ENCODE measurements around the gene ATP5F1D.

The ATP5F1D gene

DNA sequence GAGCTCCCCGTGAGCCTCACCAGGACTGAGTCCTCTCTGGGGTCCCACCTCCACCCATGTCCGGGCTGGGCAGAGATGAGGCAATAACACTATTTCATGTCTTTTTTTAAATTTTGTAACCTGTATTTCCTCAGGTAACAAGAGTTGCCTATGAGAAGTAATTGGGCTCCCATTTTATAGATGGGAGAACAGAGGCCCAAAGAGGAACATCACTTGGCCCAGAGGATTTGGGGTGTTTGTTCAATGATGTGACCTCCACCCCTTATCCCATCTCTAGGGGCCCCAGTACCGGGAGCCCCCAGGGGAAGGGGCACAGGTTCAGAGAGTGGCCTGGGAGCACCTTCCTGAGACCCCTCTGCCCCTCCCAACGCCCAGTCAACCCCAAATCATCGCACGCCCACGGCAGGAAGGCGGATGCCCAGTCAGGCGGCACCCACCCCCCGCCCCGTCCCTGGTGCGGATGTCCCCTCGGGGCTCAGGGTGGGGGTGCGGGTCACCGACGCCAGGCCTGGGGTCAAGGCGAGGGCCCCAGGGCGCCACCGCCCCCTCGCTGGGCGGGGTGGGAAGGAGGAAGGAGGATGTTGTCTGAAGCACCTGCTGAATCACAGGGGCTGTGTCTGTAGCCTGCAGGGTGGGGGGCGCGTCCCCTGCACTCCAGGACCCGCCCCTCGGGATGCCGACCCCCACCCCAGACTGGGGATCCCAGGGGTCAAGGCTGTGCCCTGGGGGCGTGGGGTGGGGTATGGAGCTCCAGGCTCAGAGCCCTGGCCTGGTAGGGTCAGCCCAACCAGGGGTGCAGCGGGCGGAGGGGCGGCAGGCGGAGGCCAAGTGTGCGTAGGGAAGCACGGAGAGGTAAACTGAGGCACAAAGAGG lies 18.6 kb downstream of the ATP5F1D start:
- H3K27me3 ChIP-seq (ENCODE audit: insufficient read depth, insufficient read length): no peaks in the 10 kb centered on the region
- DNase-seq (ENCODE audit: low read depth, low spot score): no peak
- peaks cover 47% of the 10 kb centered on the region for H3K4me1 ChIP-seq (ENCODE audit: insufficient read depth, insufficient read length)
- peaks cover 43% of the 10 kb centered on the region for H3K36me3 ChIP-seq (ENCODE audit: insufficient read depth, insufficient read length, low read length)
- H3K4me3 ChIP-seq (ENCODE audit: insufficient read length, low read depth): peak overlapping the region; percentile 11
- H3K9me3 ChIP-seq (ENCODE audit: insufficient read depth, low read length): no peaks in the 10 kb centered on the region
- peak overlapping the region; percentile 56 for H3K9ac ChIP-seq (ENCODE audit: insufficient read length, low read depth)
- no peak for TF ChIP-seq SUZ12 (IDR thresholded peaks at IDR 0.05; ENCODE audit: extremely low read depth, insufficient read depth, insufficient read length)
- TF ChIP-seq ZNF274 (IDR thresholded peaks at IDR 0.05; ENCODE audit: low read depth, low read length): no peak
- TF ChIP-seq YY1 (IDR thresholded peaks at IDR 0.05; ENCODE audit: insufficient read depth, insufficient read length): no peak

- Histone ChIP-seq H3K9me3 (ENCODE audit: insufficient read depth, low read length) (no peaks in the 10 kb centered on the region), H3K4me1 (ENCODE audit: insufficient read depth, insufficient read length) (peaks cover 45% of the 10 kb centered on the region)
Measured at GRCh38 chr19:1260749-1261537, 19.4 kb downstream of the ATP5F1D start.

DNA sequence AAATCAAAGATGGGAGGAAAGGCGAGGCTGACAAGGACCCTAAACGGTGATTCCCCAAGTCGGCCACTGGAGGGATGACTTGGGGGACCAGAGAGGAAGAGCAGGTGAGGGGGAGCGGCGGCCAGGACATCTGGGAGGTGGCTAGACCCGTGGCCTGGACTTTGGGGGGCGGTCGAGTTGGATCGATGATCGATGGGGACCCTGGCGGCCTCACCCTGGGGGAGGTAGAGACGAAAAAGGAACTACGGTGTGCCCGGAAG lies 19.9 kb downstream of the ATP5F1D start:
- TF ChIP-seq ZNF274 (IDR thresholded peaks at IDR 0.05; ENCODE audit: low read depth, low read length) (no peak), YY1 (IDR thresholded peaks at IDR 0.05; ENCODE audit: insufficient read depth, insufficient read length) (no peak), SUZ12 (IDR thresholded peaks at IDR 0.05; ENCODE audit: extremely low read depth, insufficient read depth, insufficient read length) (no peak)
- Histone ChIP-seq H3K36me3 (ENCODE audit: insufficient read depth, insufficient read length, low read length) (peaks cover 32% of the 10 kb centered on the region), H3K4me3 (ENCODE audit: insufficient read length, low read depth) (peak overlapping the region; percentile 91), H3K4me1 (ENCODE audit: insufficient read depth, insufficient read length) (peaks cover 47% of the 10 kb centered on the region), H3K9ac (ENCODE audit: insufficient read length, low read depth) (peak overlapping the region; percentile 96), H3K9me3 (ENCODE audit: insufficient read depth, low read length) (no peaks in the 10 kb centered on the region), H3K27me3 (ENCODE audit: insufficient read depth, insufficient read length) (no peaks in the 10 kb centered on the region)
- DNase-seq (ENCODE audit: low read depth, low spot score): no peak

More at GRCh38 chr19:1260749-1261537, 19.4 kb downstream of the ATP5F1D start:
- DNase-seq (ENCODE audit: low read depth, low spot score): peak; percentile 92
- TF ChIP-seq SUZ12 (IDR thresholded peaks at IDR 0.05; ENCODE audit: extremely low read depth, insufficient read depth, insufficient read length): no peak
- no peak for TF ChIP-seq ZNF274 (IDR thresholded peaks at IDR 0.05; ENCODE audit: low read depth, low read length)
- no peak for TF ChIP-seq YY1 (IDR thresholded peaks at IDR 0.05; ENCODE audit: insufficient read depth, insufficient read length)
- H3K27me3 ChIP-seq (ENCODE audit: insufficient read depth, insufficient read length): no peaks in the 10 kb centered on the region
- H3K9ac ChIP-seq (ENCODE audit: insufficient read length, low read depth): peak overlapping the region; percentile 96
- peak overlapping the region; percentile 91 for H3K4me3 ChIP-seq (ENCODE audit: insufficient read length, low read depth)
- H3K36me3 ChIP-seq (ENCODE audit: insufficient read depth, insufficient read length, low read length): peaks cover 35% of the 10 kb centered on the region

GRCh38 chr19:1261798-1262622 lies 20.5 kb downstream of the ATP5F1D start:
- Histone ChIP-seq H3K4me1 (ENCODE audit: insufficient read depth, insufficient read length) (peaks cover 44% of the 10 kb centered on the region), H3K4me3 (ENCODE audit: insufficient read length, low read depth) (peak overlapping the region; percentile 91), H3K27me3 (ENCODE audit: insufficient read depth, insufficient read length) (peaks cover under 1% of the 10 kb centered on the region), H3K36me3 (ENCODE audit: insufficient read depth, insufficient read length, low read length) (peaks cover 26% of the 10 kb centered on the region), H3K9ac (ENCODE audit: insufficient read length, low read depth) (peak overlapping the region; percentile 96), H3K9me3 (ENCODE audit: insufficient read depth, low read length) (no peaks in the 10 kb centered on the region)
- DNase-seq (ENCODE audit: low read depth, low spot score): no peak
- TF ChIP-seq ZNF274 (IDR thresholded peaks at IDR 0.05; ENCODE audit: low read depth, low read length) (no peak), SUZ12 (IDR thresholded peaks at IDR 0.05; ENCODE audit: extremely low read depth, insufficient read depth, insufficient read length) (no peak)

DNA sequence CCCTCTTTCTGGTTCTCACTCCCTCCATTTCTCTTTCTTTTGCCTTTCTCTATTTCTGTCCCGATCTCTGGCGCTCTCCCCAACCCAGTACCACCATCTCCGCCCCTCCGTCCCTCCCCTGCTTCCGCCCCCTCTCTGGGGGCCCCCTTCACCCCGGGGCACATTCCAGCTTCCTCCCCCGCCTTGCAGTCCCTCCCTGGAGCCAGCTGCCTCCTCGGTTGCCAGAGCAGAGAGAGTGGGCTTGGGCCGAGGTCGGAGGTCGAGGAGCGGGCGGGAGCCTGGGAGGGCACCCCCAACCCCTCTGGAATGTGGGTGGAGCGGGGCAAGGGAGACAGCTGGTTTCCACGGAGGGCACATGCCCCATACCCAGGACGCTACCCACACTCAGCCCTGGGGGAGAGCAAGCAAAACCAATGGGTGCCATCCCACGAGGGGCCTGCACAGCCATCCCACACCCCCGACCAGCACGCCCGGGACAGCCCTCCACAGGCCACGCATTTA lies 21.1 kb downstream of the ATP5F1D start:
- DNase-seq (ENCODE audit: low read depth, low spot score): no peak
- peaks cover 48% of the 10 kb centered on the region for H3K4me1 ChIP-seq (ENCODE audit: insufficient read depth, insufficient read length)
- H3K9ac ChIP-seq (ENCODE audit: insufficient read length, low read depth): peak overlapping the region; percentile 96
- H3K27me3 ChIP-seq (ENCODE audit: insufficient read depth, insufficient read length): peaks cover 6% of the 10 kb centered on the region
- H3K9me3 ChIP-seq (ENCODE audit: insufficient read depth, low read length): no peaks in the 10 kb centered on the region
- peaks cover 20% of the 10 kb centered on the region for H3K36me3 ChIP-seq (ENCODE audit: insufficient read depth, insufficient read length, low read length)
- H3K4me3 ChIP-seq (ENCODE audit: insufficient read length, low read depth): peak overlapping the region; percentile 91
- no peak for TF ChIP-seq YY1 (IDR thresholded peaks at IDR 0.05; ENCODE audit: insufficient read depth, insufficient read length)
- no peak for TF ChIP-seq ZNF274 (IDR thresholded peaks at IDR 0.05; ENCODE audit: low read depth, low read length)
- no peak for TF ChIP-seq SUZ12 (IDR thresholded peaks at IDR 0.05; ENCODE audit: extremely low read depth, insufficient read depth, insufficient read length)

DNA sequence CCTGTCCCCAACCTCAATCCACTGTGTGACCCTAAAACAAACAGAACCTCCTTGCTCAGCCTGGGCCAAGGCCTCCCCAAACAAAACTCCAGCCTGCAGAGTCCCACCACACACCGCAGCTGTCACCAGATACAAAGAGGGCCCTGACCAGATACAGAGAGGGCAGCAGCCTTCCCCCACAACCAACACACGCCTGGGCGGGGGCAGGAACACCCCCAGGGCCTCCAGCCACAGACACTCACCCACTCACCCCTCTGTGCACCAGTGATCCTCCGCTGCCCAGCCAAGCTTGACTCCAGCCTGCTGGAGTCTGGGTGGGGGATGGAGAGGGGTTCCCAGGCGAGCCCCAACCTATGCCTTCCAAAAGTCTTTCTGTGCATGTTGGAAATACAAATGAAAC lies 21.6 kb downstream of the ATP5F1D start:
- H3K9me3 ChIP-seq (ENCODE audit: insufficient read depth, low read length): no peaks in the 10 kb centered on the region
- H3K27me3 ChIP-seq (ENCODE audit: insufficient read depth, insufficient read length): peaks cover 11% of the 10 kb centered on the region
- no peak for DNase-seq (ENCODE audit: low read depth, low spot score)
- peak overlapping the region; percentile 96 for H3K9ac ChIP-seq (ENCODE audit: insufficient read length, low read depth)
- H3K36me3 ChIP-seq (ENCODE audit: insufficient read depth, insufficient read length, low read length): peaks cover 16% of the 10 kb centered on the region
- peaks cover 50% of the 10 kb centered on the region for H3K4me1 ChIP-seq (ENCODE audit: insufficient read depth, insufficient read length)
- no peak for TF ChIP-seq YY1 (IDR thresholded peaks at IDR 0.05; ENCODE audit: insufficient read depth, insufficient read length)
- TF ChIP-seq SUZ12 (IDR thresholded peaks at IDR 0.05; ENCODE audit: extremely low read depth, insufficient read depth, insufficient read length): no peak
- no peak for TF ChIP-seq ZNF274 (IDR thresholded peaks at IDR 0.05; ENCODE audit: low read depth, low read length)
- H3K4me3 ChIP-seq (ENCODE audit: insufficient read length, low read depth): no peak overlapping the region
